Measurements from ENCODE around the gene CRYBG1. TPM values are rescaled to one million over a fixed set of nuclear protein-coding genes. Genes with fewer than 3 reads are reported as not detected.

Gene CRYBG1
- total RNA-seq, 1 donor, result 105 TPM

- TF ChIP-seq, protein P1, sequence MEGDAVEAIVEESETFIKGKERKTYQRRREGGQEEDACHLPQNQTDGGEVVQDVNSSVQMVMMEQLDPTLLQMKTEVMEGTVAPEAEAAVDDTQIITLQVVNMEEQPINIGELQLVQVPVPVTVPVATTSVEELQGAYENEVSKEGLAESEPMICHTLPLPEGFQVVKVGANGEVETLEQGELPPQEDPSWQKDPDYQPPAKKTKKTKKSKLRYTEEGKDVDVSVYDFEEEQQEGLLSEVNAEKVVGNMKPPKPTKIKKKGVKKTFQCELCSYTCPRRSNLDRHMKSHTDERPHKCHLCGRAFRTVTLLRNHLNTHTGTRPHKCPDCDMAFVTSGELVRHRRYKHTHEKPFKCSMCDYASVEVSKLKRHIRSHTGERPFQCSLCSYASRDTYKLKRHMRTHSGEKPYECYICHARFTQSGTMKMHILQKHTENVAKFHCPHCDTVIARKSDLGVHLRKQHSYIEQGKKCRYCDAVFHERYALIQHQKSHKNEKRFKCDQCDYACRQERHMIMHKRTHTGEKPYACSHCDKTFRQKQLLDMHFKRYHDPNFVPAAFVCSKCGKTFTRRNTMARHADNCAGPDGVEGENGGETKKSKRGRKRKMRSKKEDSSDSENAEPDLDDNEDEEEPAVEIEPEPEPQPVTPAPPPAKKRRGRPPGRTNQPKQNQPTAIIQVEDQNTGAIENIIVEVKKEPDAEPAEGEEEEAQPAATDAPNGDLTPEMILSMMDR (IDR thresholded peaks at IDR 0.05; ENCODE audit: insufficient read depth, low read length), result no peak
- H3K4me3 ChIP-seq (ENCODE audit: low read depth, low read length), result no peak overlapping the region
- no peak for DNase-seq (ENCODE audit: low read depth)
Observed at GRCh38 chr6:106614166-106614565, 253.6 kb downstream of the CRYBG1 start.

DNA sequence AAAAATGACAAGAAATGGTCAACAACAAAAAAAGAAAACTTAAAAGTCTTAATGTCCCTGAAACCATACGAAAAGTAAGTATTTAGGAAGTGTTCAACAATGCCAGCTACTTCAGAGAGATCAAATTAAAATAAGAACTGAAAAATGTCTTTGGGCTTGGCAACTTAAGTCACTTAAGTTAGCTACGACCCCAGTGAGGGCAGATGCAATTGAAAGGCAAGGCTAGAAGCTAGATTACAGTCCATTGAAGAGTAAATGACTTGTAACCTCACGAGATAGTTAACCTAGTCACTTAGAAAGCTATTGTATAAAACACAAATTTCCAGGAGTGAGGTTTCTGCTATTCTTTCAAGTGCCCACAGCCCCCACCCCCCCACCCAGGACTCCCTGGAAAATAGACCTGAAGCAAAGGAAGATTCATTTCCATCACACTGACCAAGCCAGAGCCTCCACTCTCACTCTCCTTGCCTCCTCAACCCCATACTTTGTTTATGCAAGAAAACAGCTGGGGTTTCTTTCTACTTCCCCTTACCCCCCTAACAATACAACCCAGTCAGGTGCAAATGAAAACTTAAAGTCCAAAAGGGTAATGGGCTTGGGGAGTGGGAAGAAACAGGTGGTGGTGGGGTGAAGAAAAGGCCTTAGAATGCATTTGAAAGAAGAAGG lies 254.2 kb downstream of the CRYBG1 start:
- no peak overlapping the region for H3K4me3 ChIP-seq (ENCODE audit: low read depth, low read length)
- no peak for DNase-seq (ENCODE audit: low read depth)
- TF ChIP-seq, protein P1 (IDR thresholded peaks at IDR 0.05; ENCODE audit: insufficient read depth, low read length), result no peak

DNA sequence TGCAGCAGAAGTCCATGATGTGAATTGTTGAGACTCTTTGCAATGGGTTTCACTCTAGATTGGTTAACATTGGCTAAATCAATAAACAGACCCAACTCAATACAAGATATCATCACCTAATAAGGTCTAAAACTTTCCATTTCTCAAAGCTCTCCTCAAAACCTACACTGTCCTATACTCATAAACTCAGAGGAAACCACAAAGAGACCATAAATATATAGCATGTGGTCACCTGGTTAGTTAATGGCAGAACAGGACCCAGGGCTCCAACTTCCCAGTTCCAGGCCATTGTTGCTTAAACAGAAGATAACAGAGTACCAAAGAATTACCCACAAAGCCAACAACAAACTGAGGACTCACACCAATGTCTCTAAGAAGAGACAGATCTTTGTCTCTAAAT lies 256.8 kb downstream of the CRYBG1 start:
- no peak overlapping the region for H3K4me3 ChIP-seq (ENCODE audit: low read depth, low read length)
- DNase-seq (ENCODE audit: low read depth), result no peak
- TF ChIP-seq, protein P1 (IDR thresholded peaks at IDR 0.05; ENCODE audit: insufficient read depth, low read length), result no peak

DNA sequence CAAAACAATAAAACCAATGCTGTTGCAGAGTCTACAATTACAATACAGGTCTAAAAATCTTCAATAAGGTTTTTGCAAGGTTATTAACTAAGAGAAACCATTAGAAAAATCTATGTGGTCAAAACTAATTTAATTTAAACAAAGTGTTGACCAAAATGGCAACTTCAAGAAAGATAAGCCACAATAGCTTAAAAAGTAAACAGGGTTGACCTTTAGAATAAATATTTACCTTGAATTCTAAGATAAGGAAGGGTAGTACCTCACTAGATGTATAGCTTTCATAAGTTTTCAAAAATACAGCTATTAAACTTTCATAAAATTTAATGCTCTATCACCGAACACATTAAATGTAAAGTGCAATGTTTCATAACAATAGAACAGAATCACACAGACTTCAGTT lies 257.3 kb downstream of the CRYBG1 start:
- no peak for DNase-seq (ENCODE audit: low read depth)
- no peak overlapping the region for H3K4me3 ChIP-seq (ENCODE audit: low read depth, low read length)
- TF ChIP-seq, protein P1 (IDR thresholded peaks at IDR 0.05; ENCODE audit: insufficient read depth, low read length), result no peak

DNA sequence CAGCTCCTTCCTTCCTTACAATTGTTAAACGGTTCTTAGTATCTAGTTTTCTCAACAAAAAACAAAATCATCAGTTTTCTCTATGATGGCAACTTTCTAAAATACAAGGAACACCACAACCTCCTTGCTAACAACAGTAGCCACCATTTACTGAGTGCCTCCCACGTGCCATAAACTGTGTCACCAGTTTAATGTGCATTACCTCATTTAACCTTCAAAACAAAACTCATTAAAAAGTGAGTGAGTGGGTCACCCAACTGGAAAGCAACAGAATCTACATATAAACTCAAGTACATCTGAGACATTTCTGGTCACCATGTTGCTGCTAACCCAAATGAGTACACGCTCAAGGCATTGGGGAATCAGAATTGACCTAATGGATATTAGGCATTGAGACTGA lies 257.8 kb downstream of the CRYBG1 start:
- no peak overlapping the region for H3K4me3 ChIP-seq (ENCODE audit: low read depth, low read length)
- TF ChIP-seq, protein P1 (IDR thresholded peaks at IDR 0.05; ENCODE audit: insufficient read depth, low read length), result no peak
- DNase-seq (ENCODE audit: low read depth), result no peak

GRCh38 chr6:106619223-106619622 lies 258.7 kb downstream of the CRYBG1 start:
- H3K4me3 ChIP-seq (ENCODE audit: low read depth, low read length), result no peak overlapping the region
- TF ChIP-seq, protein P1 (IDR thresholded peaks at IDR 0.05; ENCODE audit: insufficient read depth, low read length), result no peak
- DNase-seq (ENCODE audit: low read depth), result no peak

Measured in fibroblast of the aortic adventitia (primary cell).